Uterus (tissue), 2 donors: ENCODE measurements around the gene KCNMA1.

Source experiments
- POLR2A ChIP-seq, 2 donors: fragments of 450-650 bp; IDR thresholded peaks; one replicate each; pipeline ENCODE4 v1.6.1; 2016; ENCODE audit warnings: antibody characterized with exemption in 2 of 2, mild to moderate bottlenecking in 1 of 2, moderate library complexity in 1 of 2
- TF ChIP-seq, protein P1 (sequence below), 4 experiments: fragments of 200-600 bp in 2 of 4; fragments of 450-650 bp in 2 of 4; sonication (generic) in 2 of 4; IDR thresholded peaks; one replicate each; pipeline ENCODE4 v1.5.1; 2016 to 2019; ENCODE audit warnings: antibody characterized with exemption in 4 of 4, mild to moderate bottlenecking in 2 of 4, moderate library complexity in 1 of 4

DNA sequence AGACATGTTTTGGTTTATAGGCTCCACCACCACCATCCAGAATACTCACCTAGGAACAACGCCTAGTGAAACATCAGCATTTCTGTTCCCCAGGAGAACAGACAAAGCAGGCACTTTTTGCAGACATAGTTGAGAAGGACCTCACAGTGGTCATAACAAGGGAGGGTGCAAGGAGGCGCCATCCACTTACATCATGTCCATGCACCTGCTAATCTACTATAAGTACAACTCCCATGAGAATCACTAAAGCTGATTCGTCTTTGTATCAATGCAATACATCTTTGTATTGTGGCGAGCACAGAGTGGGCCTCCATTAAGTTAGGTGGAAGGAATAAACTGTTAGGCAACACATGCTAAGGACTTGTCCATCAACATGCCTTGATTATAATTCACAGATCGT is 207.1 kb downstream of the KCNMA1 start:
- TF ChIP-seq, protein P1, sequence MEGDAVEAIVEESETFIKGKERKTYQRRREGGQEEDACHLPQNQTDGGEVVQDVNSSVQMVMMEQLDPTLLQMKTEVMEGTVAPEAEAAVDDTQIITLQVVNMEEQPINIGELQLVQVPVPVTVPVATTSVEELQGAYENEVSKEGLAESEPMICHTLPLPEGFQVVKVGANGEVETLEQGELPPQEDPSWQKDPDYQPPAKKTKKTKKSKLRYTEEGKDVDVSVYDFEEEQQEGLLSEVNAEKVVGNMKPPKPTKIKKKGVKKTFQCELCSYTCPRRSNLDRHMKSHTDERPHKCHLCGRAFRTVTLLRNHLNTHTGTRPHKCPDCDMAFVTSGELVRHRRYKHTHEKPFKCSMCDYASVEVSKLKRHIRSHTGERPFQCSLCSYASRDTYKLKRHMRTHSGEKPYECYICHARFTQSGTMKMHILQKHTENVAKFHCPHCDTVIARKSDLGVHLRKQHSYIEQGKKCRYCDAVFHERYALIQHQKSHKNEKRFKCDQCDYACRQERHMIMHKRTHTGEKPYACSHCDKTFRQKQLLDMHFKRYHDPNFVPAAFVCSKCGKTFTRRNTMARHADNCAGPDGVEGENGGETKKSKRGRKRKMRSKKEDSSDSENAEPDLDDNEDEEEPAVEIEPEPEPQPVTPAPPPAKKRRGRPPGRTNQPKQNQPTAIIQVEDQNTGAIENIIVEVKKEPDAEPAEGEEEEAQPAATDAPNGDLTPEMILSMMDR (IDR thresholded peaks at IDR 0.05) = no peak
- no peak for TF ChIP-seq POLR2A (IDR thresholded peaks at IDR 0.05)
